HEK293 (cell line): Measurements from ENCODE around the gene TAX1BP1.

ENCODE experiments used
- CTCF ChIA-PET: fragments of 350-600 bp; formaldehyde crosslinking; extraction: SDS; loops from one replicate; lab custom pipeline; 2021; ENCODE audit warnings: antibody characterized with exemption; lab: Yijun Ruan, JAX
- POLR2A ChIA-PET: fragments of 300-600 bp; formaldehyde crosslinking; extraction: SDS; loops from one replicate; lab custom pipeline; 2020; ENCODE audit warnings: antibody characterized with exemption, inconsistent platforms; lab: Yijun Ruan, JAX
- H3K27ac ChIP-seq: fragments of 200-500 bp; sonication (Bioruptor generic); 2 replicates; pipeline ENCODE4 v1.5.1; 2014; ENCODE audit warnings: low read depth, low read length, control low read depth, inconsistent platforms; ENCODE audit errors: extremely low read depth
- H3K36me3 ChIP-seq, 2 experiments: fragments of 200-500 bp in 1 of 2; sonication (Bioruptor generic) in 1 of 2; 1 replicate in 1 of 2; 2 replicates in 1 of 2; pipeline ENCODE4 v1.5.1; 2014 to 2017; ENCODE audit warnings: inconsistent platforms in 2 of 2, low read length in 2 of 2; ENCODE audit not compliant: control insufficient read depth in 2 of 2, insufficient read depth in 1 of 2
- H3K4me1 ChIP-seq: fragments of 200-500 bp; sonication (Bioruptor generic); 2 replicates; pipeline ENCODE4 v1.5.1; 2014; ENCODE audit warnings: mild to moderate bottlenecking, low read length, inconsistent platforms; ENCODE audit not compliant: control insufficient read depth, insufficient read depth
- H3K4me3 ChIP-seq: 2 replicates; pipeline ENCODE4 v1.5.1; 2011; ENCODE audit warnings: low read depth, mild to moderate bottlenecking, control low read depth, low read length, moderate library complexity
- H3K9me3 ChIP-seq: fragments of 200-500 bp; sonication (Bioruptor generic); 2 replicates; pipeline ENCODE4 v1.5.1; 2014; ENCODE audit warnings: low read depth, low read length, inconsistent platforms; ENCODE audit not compliant: control insufficient read depth, insufficient read depth
- GLI4 ChIP-seq: fragments of 450-650 bp; formaldehyde crosslinking; IDR thresholded peaks from 2 replicates; pipeline ENCODE4 v1.5.1; 2016; ENCODE audit warnings: missing biosample characterization, missing genetic modification characterization
- PATZ1 ChIP-seq: fragments of 450-650 bp; formaldehyde crosslinking; IDR thresholded peaks from 2 replicates; pipeline ENCODE4 v1.5.1; 2016; ENCODE audit warnings: missing biosample characterization, missing genetic modification characterization
- PRDM2 ChIP-seq: fragments of 450-650 bp; formaldehyde crosslinking; IDR thresholded peaks from 2 replicates; pipeline ENCODE4 v1.5.1; 2016; ENCODE audit warnings: missing biosample characterization, missing genetic modification characterization, borderline replicate concordance
- REST ChIP-seq: fragments of 450-650 bp; formaldehyde crosslinking; IDR thresholded peaks from 2 replicates; pipeline ENCODE4 v1.5.1; 2016; ENCODE audit warnings: missing biosample characterization, missing genetic modification characterization
- TRIM28 ChIP-seq: IDR thresholded peaks from 2 replicates; pipeline ENCODE4 v1.6.1; 2011; ENCODE audit warnings: low read length, control low read depth, borderline replicate concordance
- ZBTB11 ChIP-seq: fragments of 450-650 bp; formaldehyde crosslinking; conservative IDR thresholded peaks from 2 replicates; pipeline ENCODE4 v1.5.1; 2016; ENCODE audit warnings: low read depth, missing biosample characterization, missing genetic modification characterization
- ZFP69B ChIP-seq: fragments of 450-650 bp; formaldehyde crosslinking; IDR thresholded peaks from 2 replicates; pipeline ENCODE4 v1.5.1; 2016; ENCODE audit warnings: missing biosample characterization, missing genetic modification characterization
- ZNF10 ChIP-seq: fragments of 450-650 bp; formaldehyde crosslinking; IDR thresholded peaks from 2 replicates; pipeline ENCODE4 v1.5.1; 2017; ENCODE audit warnings: missing biosample characterization, missing genetic modification characterization
- ZNF146 ChIP-seq: fragments of 450-650 bp; formaldehyde crosslinking; IDR thresholded peaks from 2 replicates; pipeline ENCODE4 v1.5.1; 2016; ENCODE audit warnings: missing biosample characterization, missing genetic modification characterization
- ZNF214 ChIP-seq: fragments of 450-650 bp; formaldehyde crosslinking; IDR thresholded peaks from 2 replicates; pipeline ENCODE4 v1.5.1; 2017; ENCODE audit warnings: missing biosample characterization, mild to moderate bottlenecking, missing genetic modification characterization, borderline replicate concordance
- ZNF223 ChIP-seq: fragments of 450-650 bp; formaldehyde crosslinking; IDR thresholded peaks from 2 replicates; pipeline ENCODE4 v1.5.1; 2016; ENCODE audit warnings: missing biosample characterization, missing genetic modification characterization
- ZNF23 ChIP-seq: fragments of 450-650 bp; formaldehyde crosslinking; IDR thresholded peaks from 2 replicates; pipeline ENCODE4 v1.5.1; 2016; ENCODE audit warnings: missing biosample characterization, missing genetic modification characterization, borderline replicate concordance
- ZNF426 ChIP-seq: fragments of 450-650 bp; formaldehyde crosslinking; IDR thresholded peaks from 2 replicates; pipeline ENCODE4 v1.5.1; 2017; ENCODE audit warnings: missing biosample characterization, missing genetic modification characterization, mild to moderate bottlenecking, inconsistent platforms, moderate library complexity
- ZNF449 ChIP-seq: fragments of 450-650 bp; formaldehyde crosslinking; IDR thresholded peaks from 2 replicates; pipeline ENCODE4 v1.5.1; 2017; ENCODE audit warnings: missing biosample characterization, mild to moderate bottlenecking, missing genetic modification characterization, moderate library complexity
- ZNF560 ChIP-seq: fragments of 450-650 bp; formaldehyde crosslinking; IDR thresholded peaks from 2 replicates; pipeline ENCODE4 v1.5.1; 2017; ENCODE audit warnings: missing biosample characterization, missing genetic modification characterization, borderline replicate concordance
- ZNF571 ChIP-seq: fragments of 450-650 bp; formaldehyde crosslinking; IDR thresholded peaks from 2 replicates; pipeline ENCODE4 v1.5.0; 2017; ENCODE audit warnings: missing biosample characterization, missing genetic modification characterization
- ZNF792 ChIP-seq: fragments of 450-650 bp; formaldehyde crosslinking; IDR thresholded peaks from 2 replicates; pipeline ENCODE4 v1.5.1; 2016; ENCODE audit warnings: missing biosample characterization, missing genetic modification characterization
- ZSCAN4 ChIP-seq: fragments of 450-650 bp; formaldehyde crosslinking; IDR thresholded peaks from 2 replicates; pipeline ENCODE4 v1.5.1; 2017; ENCODE audit warnings: missing biosample characterization, missing genetic modification characterization

TAX1BP1 gene

GRCh38 chr7:27727058-27727457, 12.9 kb upstream of the TAX1BP1 start (continued):
- TF ChIP-seq ZSCAN4 (tag by site-specific recombination) (no peak), GLI4 (tag by site-specific recombination) (no peak), ZNF10 (tag by site-specific recombination) (no peak), PATZ1 (tag by site-specific recombination) (no peak), ZNF146 (tag by site-specific recombination) (no peak), ZNF23 (tag by site-specific recombination) (no peak), ZNF426 (no peak), ZBTB11 (tag by site-specific recombination) (no peak), ZNF449 (no peak), TRIM28 (no peak), ZNF560 (tag by site-specific recombination) (no peak), ZNF223 (no peak)
- TF ChIP-seq, all 188 proteins: peak for 0

- Histone ChIP-seq H3K27ac (no peak overlapping the region), H3K36me3 (no peaks in the 10 kb centered on the region), H3K4me3 (no peak overlapping the region), H3K9me3 (no peaks in the 10 kb centered on the region), H3K4me1 (no peaks in the 10 kb centered on the region)
- ChIA-PET CTCF (no interaction called here), POLR2A (no interaction called here)
- no peak for TF ChIP-seq ZFP69B (tag by site-specific recombination)
- TF ChIP-seq ZNF214 (tag by site-specific recombination): no peak
- no peak for TF ChIP-seq ZNF23 (tag by site-specific recombination)
- TF ChIP-seq ZNF792 (tag by site-specific recombination): no peak
- no peak for TF ChIP-seq PRDM2
- no peak for TF ChIP-seq ZNF571 (tag by site-specific recombination)
- no peak for TF ChIP-seq REST (tag by site-specific recombination)
These were observed 9.8 kb upstream of the TAX1BP1 start for GRCh38 chr7:27730112-27730511.
